HG03280 (cell line): Measurements from ENCODE around the gene LMO7.
"Not testable (repeated sequence)": the region's sequence is repeated elsewhere in the genome, so short reads cannot be mapped to it uniquely, and the experiment has no call there.

Experiments
- ATAC-seq: cut with Tn5 transposase; IDR thresholded peaks from one replicate; pipeline ENCODE4 v1.9.1; 2021; ENCODE audit warnings: mild to moderate bottlenecking, moderate library complexity; ENCODE audit not compliant: unreplicated experiment

Gene LMO7

GRCh38 chr13:75769141-75769905 is 133.2 kb downstream of the LMO7 start:
- no peak for ATAC-seq

- ATAC-seq = no peak
Measured at GRCh38 chr13:75770164-75770563, 134.0 kb downstream of the LMO7 start.

GRCh38 chr13:75770592-75771011 is 134.5 kb downstream of the LMO7 start:
- ATAC-seq = no peak

GRCh38 chr13:75771226-75771625 is 135.1 kb downstream of the LMO7 start:
- ATAC-seq = no peak

- ATAC-seq = no peak
Measured at GRCh38 chr13:75771818-75772217, 135.7 kb downstream of the LMO7 start.

GRCh38 chr13:75774176-75774575 is 138.0 kb downstream of the LMO7 start:
- no peak for ATAC-seq

GRCh38 chr13:75776550-75776949 is 140.4 kb downstream of the LMO7 start:
- ATAC-seq = no peak

GRCh38 chr13:75779393-75779792 is 143.3 kb downstream of the LMO7 start:
- ATAC-seq = no peak

- ATAC-seq = not testable (repeated sequence)
Measured at GRCh38 chr13:75780103-75780502, 144.0 kb downstream of the LMO7 start.

GRCh38 chr13:75782985-75783384 is 146.9 kb downstream of the LMO7 start:
- no peak for ATAC-seq

GRCh38 chr13:75784003-75784402 is 147.9 kb downstream of the LMO7 start:
- no peak for ATAC-seq

GRCh38 chr13:75785130-75785529 is 149.0 kb downstream of the LMO7 start:
- ATAC-seq = no peak

GRCh38 chr13:75787249-75787928 is 151.3 kb downstream of the LMO7 start:
- ATAC-seq = no peak

- ATAC-seq = no peak
Measured at GRCh38 chr13:75788481-75788981, 152.4 kb downstream of the LMO7 start.

- no peak for ATAC-seq
Measured at GRCh38 chr13:75789451-75790197, 153.5 kb downstream of the LMO7 start.

- no peak for ATAC-seq
Measured at GRCh38 chr13:75790198-75790970, 154.3 kb downstream of the LMO7 start.

- ATAC-seq = no peak
Measured at GRCh38 chr13:75792526-75793187, 156.5 kb downstream of the LMO7 start.

GRCh38 chr13:75793188-75793567 is 157.0 kb downstream of the LMO7 start:
- ATAC-seq = not testable (repeated sequence)

- no peak for ATAC-seq
Measured at GRCh38 chr13:75794663-75795062, 158.5 kb downstream of the LMO7 start.

GRCh38 chr13:75795274-75795673 is 159.1 kb downstream of the LMO7 start:
- no peak for ATAC-seq
